HFFc6 (cell line): Measurements from ENCODE around the gene CLEC16A. TPM values are rescaled to one million over a fixed set of nuclear protein-coding genes. Genes with fewer than 3 reads are reported as not detected.

ENCODE experiments used
- DNase-seq: peaks from one replicate; pipeline ENCODE4 v3.0.0-alpha.2; 2018
- H3K27ac Mint-ChIP-seq: 2 replicates; pipeline ENCODE4 v1.8.0; 2020; ENCODE audit warnings: mild to moderate bottlenecking, mixed read lengths
- H3K27me3 Mint-ChIP-seq: 2 replicates; pipeline ENCODE4 v1.8.0; 2021; ENCODE audit warnings: mild to moderate bottlenecking, moderate library complexity, mixed read lengths; ENCODE audit not compliant: insufficient read depth
- H3K36me3 Mint-ChIP-seq: 2 replicates; pipeline ENCODE4 v1.8.0; 2021; ENCODE audit warnings: low read depth, mixed read lengths
- H3K4me1 Mint-ChIP-seq: 2 replicates; pipeline ENCODE4 v1.8.0; 2020; ENCODE audit warnings: low read depth, mixed read lengths
- H3K4me3 Mint-ChIP-seq: 2 replicates; pipeline ENCODE4 v1.8.0; 2020; ENCODE audit warnings: mild to moderate bottlenecking, moderate library complexity, mixed read lengths
- H3K9me3 Mint-ChIP-seq: 2 replicates; pipeline ENCODE4 v1.8.0; 2020; ENCODE audit warnings: mild to moderate bottlenecking, mixed read lengths
- total RNA-seq, 6 experiments: library from RNA; stranded (reverse); fragmentation: NEBNext Ultra II Directional; extraction: Animal tissue kit (Norgen Biotek cat#: 25700); gene quantifications; 2 replicates in 1 of 6; 3 replicates in 5 of 6; pipeline ENCODE4 v1.2.3, GENCODE V29; 2021
- TF ChIP-seq, protein P1 (sequence below): fragments of 200-600 bp; sonication (generic); IDR thresholded peaks from 2 replicates; pipeline ENCODE4 v1.5.0; 2021; ENCODE audit warnings: antibody characterized with exemption, mild to moderate bottlenecking

Gene CLEC16A
- total RNA-seq, 6 experiments from 2014 or later = 19.4 to 23.2 (median 21.2) TPM

GRCh38 chr16:10994571-10994970, 50.2 kb downstream of the CLEC16A start:
- H3K9me3 Mint-ChIP-seq = no peaks in the 10 kb centered on the region
- no peak overlapping the region for H3K4me3 Mint-ChIP-seq
- TF ChIP-seq, protein P1, sequence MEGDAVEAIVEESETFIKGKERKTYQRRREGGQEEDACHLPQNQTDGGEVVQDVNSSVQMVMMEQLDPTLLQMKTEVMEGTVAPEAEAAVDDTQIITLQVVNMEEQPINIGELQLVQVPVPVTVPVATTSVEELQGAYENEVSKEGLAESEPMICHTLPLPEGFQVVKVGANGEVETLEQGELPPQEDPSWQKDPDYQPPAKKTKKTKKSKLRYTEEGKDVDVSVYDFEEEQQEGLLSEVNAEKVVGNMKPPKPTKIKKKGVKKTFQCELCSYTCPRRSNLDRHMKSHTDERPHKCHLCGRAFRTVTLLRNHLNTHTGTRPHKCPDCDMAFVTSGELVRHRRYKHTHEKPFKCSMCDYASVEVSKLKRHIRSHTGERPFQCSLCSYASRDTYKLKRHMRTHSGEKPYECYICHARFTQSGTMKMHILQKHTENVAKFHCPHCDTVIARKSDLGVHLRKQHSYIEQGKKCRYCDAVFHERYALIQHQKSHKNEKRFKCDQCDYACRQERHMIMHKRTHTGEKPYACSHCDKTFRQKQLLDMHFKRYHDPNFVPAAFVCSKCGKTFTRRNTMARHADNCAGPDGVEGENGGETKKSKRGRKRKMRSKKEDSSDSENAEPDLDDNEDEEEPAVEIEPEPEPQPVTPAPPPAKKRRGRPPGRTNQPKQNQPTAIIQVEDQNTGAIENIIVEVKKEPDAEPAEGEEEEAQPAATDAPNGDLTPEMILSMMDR = no peak
- peaks cover 42% of the 10 kb centered on the region for H3K4me1 Mint-ChIP-seq
- H3K27me3 Mint-ChIP-seq = peaks cover 2% of the 10 kb centered on the region; the same call in 1 of the 2 replicates
- no peak for DNase-seq
- H3K27ac Mint-ChIP-seq = no peak overlapping the region
- H3K36me3 Mint-ChIP-seq = peaks cover 26% of the 10 kb centered on the region

- TF ChIP-seq, protein P1 = no peak
- Mint-ChIP-seq H3K9me3 (no peaks in the 10 kb centered on the region), H3K4me3 (no peak overlapping the region), H3K36me3 (peaks cover 30% of the 10 kb centered on the region), H3K27ac (no peak overlapping the region; the same call in 1 of the 2 replicates), H3K4me1 (peaks cover 38% of the 10 kb centered on the region), H3K27me3 (peaks cover 2% of the 10 kb centered on the region; the same call in 1 of the 2 replicates)
- DNase-seq = no peak
Observed at GRCh38 chr16:10995565-10995964, 51.2 kb downstream of the CLEC16A start.

DNA sequence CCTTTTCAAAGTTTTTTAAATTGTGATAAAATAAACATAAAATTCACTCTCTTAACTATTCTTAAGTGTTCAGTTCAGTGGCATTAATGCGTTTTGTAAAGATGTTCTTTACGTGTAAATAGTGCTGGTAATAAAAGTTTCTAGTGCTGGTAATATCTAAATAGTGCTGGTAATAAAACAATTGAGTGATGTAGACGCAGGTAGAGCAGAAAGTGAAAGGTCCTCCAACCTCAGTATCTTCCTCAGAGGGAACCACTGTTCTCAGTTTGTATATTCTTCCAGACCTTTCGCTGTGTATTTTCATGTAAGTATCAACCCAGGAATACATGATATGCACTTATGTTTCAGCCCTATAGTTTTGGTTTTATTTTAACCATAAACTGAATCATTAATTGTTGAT, 53.1 kb downstream of the CLEC16A start:
- Mint-ChIP-seq H3K27me3 (peaks cover 2% of the 10 kb centered on the region; the same call in 1 of the 2 replicates), H3K4me3 (no peak overlapping the region), H3K9me3 (no peaks in the 10 kb centered on the region), H3K36me3 (peaks cover 21% of the 10 kb centered on the region), H3K4me1 (peaks cover 18% of the 10 kb centered on the region), H3K27ac (no peak overlapping the region)
- DNase-seq = no peak
- TF ChIP-seq, protein P1 = no peak

DNA sequence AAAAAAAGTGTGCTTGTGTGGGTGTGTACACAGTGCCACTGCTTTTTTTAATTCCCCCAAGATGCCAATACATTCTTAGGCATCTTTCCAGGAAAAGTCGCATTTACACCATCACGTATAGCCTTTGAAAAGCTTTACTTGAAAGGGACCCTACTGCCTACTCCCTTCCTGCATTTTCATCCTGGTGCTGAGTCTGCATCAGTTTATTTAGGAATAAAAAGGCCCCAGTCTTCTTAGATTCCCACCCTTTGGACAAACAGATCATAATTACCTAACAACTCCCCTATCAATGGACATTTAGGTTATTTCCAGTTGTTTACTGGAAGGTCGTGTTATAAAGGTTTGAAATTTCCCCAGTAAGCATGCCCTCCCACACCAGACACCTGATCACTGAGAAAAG, 54.9 kb downstream of the CLEC16A start:
- no peak overlapping the region for H3K4me3 Mint-ChIP-seq
- H3K9me3 Mint-ChIP-seq = no peaks in the 10 kb centered on the region
- peaks cover 11% of the 10 kb centered on the region for H3K4me1 Mint-ChIP-seq
- DNase-seq = no peak
- peaks cover 2% of the 10 kb centered on the region; the same call in 1 of the 2 replicates for H3K27me3 Mint-ChIP-seq
- TF ChIP-seq, protein P1 = no peak
- H3K36me3 Mint-ChIP-seq = peaks cover 25% of the 10 kb centered on the region
- H3K27ac Mint-ChIP-seq = no peak overlapping the region

GRCh38 chr16:11001611-11002010, 57.2 kb downstream of the CLEC16A start:
- no peak overlapping the region for H3K27ac Mint-ChIP-seq
- peaks cover 16% of the 10 kb centered on the region for H3K36me3 Mint-ChIP-seq
- H3K9me3 Mint-ChIP-seq = no peaks in the 10 kb centered on the region
- DNase-seq = no peak
- TF ChIP-seq, protein P1 = no peak
- H3K4me1 Mint-ChIP-seq = peaks cover 33% of the 10 kb centered on the region
- H3K4me3 Mint-ChIP-seq = no peak overlapping the region
- H3K27me3 Mint-ChIP-seq = no peaks in the 10 kb centered on the region

DNA sequence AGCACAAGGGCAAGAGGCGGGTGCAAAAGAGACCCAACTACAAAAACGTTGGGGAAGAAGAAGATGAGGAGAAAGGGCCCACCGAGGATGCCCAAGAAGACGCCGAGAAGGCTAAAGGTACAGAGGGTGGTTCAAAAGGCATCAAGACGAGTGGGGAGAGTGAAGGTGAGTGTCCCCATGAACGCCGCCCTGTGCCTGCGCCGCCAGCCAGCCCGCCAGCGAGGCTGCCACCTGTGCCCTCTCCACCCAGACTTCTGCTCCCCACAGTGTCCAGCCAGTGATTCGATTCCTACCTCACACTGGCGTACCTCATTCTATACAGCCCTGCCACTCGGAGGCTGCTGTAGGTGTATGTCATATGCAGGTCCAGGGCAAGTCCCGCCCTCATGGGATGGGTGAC, 58.8 kb downstream of the CLEC16A start:
- Mint-ChIP-seq H3K4me1 (peaks cover 48% of the 10 kb centered on the region), H3K9me3 (no peaks in the 10 kb centered on the region), H3K4me3 (no peak overlapping the region), H3K27me3 (no peaks in the 10 kb centered on the region), H3K27ac (no peak overlapping the region), H3K36me3 (peaks cover 17% of the 10 kb centered on the region)
- TF ChIP-seq, protein P1 = no peak
- DNase-seq = no peak
